ENCODE data around the gene MMEL1. TPM values are rescaled to one million over a fixed set of nuclear protein-coding genes. Genes with fewer than 3 reads are reported as not detected.

MMEL1 gene
- total RNA-seq, 2 experiments from 2014 or later, result not detected

GRCh38 chr1:2650967-2651645 is 18.3 kb upstream of the MMEL1 start:
- CTCF ChIA-PET (ENCODE audit: unreplicated experiment), result no interaction called here
- Histone ChIP-seq H3K79me2 (ENCODE audit: insufficient read depth, low read depth, low read length) (no peaks in the 10 kb centered on the region), H3K9me3 (ENCODE audit: low read length) (peaks cover 10% of the 10 kb centered on the region; the same call in 1 of the 2 replicates), H3K4me1 (ENCODE audit: insufficient read depth, low read length, poor library complexity, severe bottlenecking) (no peaks in the 10 kb centered on the region), H3K4me2 (ENCODE audit: low read length) (no peak overlapping the region), H3K4me3 (ENCODE audit: low read depth, low read length, poor library complexity, severe bottlenecking) (no peak overlapping the region), H2AFZ (ENCODE audit: low read length) (no peak overlapping the region), H3K27ac (ENCODE audit: low read depth, low read length, poor library complexity, severe bottlenecking) (no peak overlapping the region), H3K36me3 (ENCODE audit: insufficient read depth, low read length) (no peaks in the 10 kb centered on the region), H3K9me2 (ENCODE audit: insufficient read depth, low read length) (no peaks in the 10 kb centered on the region), H4K20me1 (ENCODE audit: insufficient read depth, low read length) (no peaks in the 10 kb centered on the region)
- BruUV-seq (replicated peaks), result no TSS peak
- no peak for TF ChIP-seq EZH2phosphoT487 (IDR thresholded peaks at IDR 0.05; ENCODE audit: borderline replicate concordance, low read depth, low read length)
- TF ChIP-seq, protein P1, sequence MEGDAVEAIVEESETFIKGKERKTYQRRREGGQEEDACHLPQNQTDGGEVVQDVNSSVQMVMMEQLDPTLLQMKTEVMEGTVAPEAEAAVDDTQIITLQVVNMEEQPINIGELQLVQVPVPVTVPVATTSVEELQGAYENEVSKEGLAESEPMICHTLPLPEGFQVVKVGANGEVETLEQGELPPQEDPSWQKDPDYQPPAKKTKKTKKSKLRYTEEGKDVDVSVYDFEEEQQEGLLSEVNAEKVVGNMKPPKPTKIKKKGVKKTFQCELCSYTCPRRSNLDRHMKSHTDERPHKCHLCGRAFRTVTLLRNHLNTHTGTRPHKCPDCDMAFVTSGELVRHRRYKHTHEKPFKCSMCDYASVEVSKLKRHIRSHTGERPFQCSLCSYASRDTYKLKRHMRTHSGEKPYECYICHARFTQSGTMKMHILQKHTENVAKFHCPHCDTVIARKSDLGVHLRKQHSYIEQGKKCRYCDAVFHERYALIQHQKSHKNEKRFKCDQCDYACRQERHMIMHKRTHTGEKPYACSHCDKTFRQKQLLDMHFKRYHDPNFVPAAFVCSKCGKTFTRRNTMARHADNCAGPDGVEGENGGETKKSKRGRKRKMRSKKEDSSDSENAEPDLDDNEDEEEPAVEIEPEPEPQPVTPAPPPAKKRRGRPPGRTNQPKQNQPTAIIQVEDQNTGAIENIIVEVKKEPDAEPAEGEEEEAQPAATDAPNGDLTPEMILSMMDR (conservative IDR thresholded peaks at IDR 0.05; ENCODE audit: low read length), result no peak
- POLR2A ChIA-PET, result no interaction called here
- no peak for DNase-seq (ENCODE audit: low spot score)
- intact Hi-C loops (cut with micrococcal nuclease; ENCODE audit: unreplicated experiment), result no loop called here

- Histone ChIP-seq H3K27ac (ENCODE audit: low read depth, low read length, poor library complexity, severe bottlenecking) (no peak overlapping the region), H4K20me1 (ENCODE audit: insufficient read depth, low read length) (no peaks in the 10 kb centered on the region), H2AFZ (ENCODE audit: low read length) (no peak overlapping the region), H3K36me3 (ENCODE audit: insufficient read depth, low read length) (no peaks in the 10 kb centered on the region), H3K9me2 (ENCODE audit: insufficient read depth, low read length) (no peaks in the 10 kb centered on the region), H3K4me2 (ENCODE audit: low read length) (no peak overlapping the region), H3K79me2 (ENCODE audit: insufficient read depth, low read depth, low read length) (no peaks in the 10 kb centered on the region), H3K4me3 (ENCODE audit: low read depth, low read length, poor library complexity, severe bottlenecking) (no peak overlapping the region), H3K9me3 (ENCODE audit: low read length) (peaks cover 10% of the 10 kb centered on the region; the same call in 1 of the 2 replicates), H3K4me1 (ENCODE audit: insufficient read depth, low read length, poor library complexity, severe bottlenecking) (peaks cover 10% of the 10 kb centered on the region)
- intact Hi-C loops (cut with micrococcal nuclease; ENCODE audit: unreplicated experiment), result no loop called here
- POLR2A ChIA-PET, result no interaction called here
- no TSS peak for BruUV-seq (replicated peaks)
- TF ChIP-seq, protein P1 (conservative IDR thresholded peaks at IDR 0.05; ENCODE audit: low read length), result no peak
- no peak for TF ChIP-seq EZH2phosphoT487 (IDR thresholded peaks at IDR 0.05; ENCODE audit: borderline replicate concordance, low read depth, low read length)
- CTCF ChIA-PET (ENCODE audit: unreplicated experiment), result no interaction called here
- peak; percentile 37 for DNase-seq (ENCODE audit: low spot score)
Observed at GRCh38 chr1:2646837-2647236, 14.0 kb upstream of the MMEL1 start.

DNA sequence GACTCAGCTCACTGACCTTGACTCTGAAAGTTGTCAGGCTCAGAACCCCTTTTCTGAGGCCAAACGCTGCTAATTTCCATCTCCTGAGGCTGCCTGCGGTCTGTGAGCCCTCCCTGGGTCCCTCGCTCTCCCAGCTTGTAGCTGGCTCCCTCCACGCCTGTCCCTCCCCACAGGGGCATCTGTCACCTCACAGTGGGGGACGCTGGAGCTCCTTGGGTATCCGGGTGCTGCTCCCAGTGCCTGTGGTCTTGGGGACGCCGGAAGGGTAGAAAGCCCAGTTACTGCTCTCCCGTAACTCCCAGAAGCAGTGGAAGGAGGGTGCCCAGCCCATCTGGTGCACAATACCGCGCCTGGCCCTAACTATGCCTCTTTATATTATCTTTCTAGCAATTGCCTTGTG is 13.0 kb upstream of the MMEL1 start:
- Histone ChIP-seq H3K4me2 (ENCODE audit: low read length) (no peak overlapping the region), H3K9me2 (ENCODE audit: insufficient read depth, low read length) (no peaks in the 10 kb centered on the region), H3K9me3 (ENCODE audit: low read length) (peaks cover 10% of the 10 kb centered on the region; the same call in 1 of the 2 replicates), H3K79me2 (ENCODE audit: insufficient read depth, low read depth, low read length) (no peaks in the 10 kb centered on the region), H4K20me1 (ENCODE audit: insufficient read depth, low read length) (no peaks in the 10 kb centered on the region), H3K4me1 (ENCODE audit: insufficient read depth, low read length, poor library complexity, severe bottlenecking) (peaks cover 10% of the 10 kb centered on the region), H3K36me3 (ENCODE audit: insufficient read depth, low read length) (no peaks in the 10 kb centered on the region), H2AFZ (ENCODE audit: low read length) (no peak overlapping the region), H3K27ac (ENCODE audit: low read depth, low read length, poor library complexity, severe bottlenecking) (no peak overlapping the region), H3K4me3 (ENCODE audit: low read depth, low read length, poor library complexity, severe bottlenecking) (no peak overlapping the region)
- ChIA-PET POLR2A (no interaction called here), CTCF (ENCODE audit: unreplicated experiment) (no interaction called here)
- TF ChIP-seq EZH2phosphoT487 (IDR thresholded peaks at IDR 0.05; ENCODE audit: borderline replicate concordance, low read depth, low read length), result no peak
- TF ChIP-seq, protein P1 (conservative IDR thresholded peaks at IDR 0.05; ENCODE audit: low read length), result no peak
- no peak for DNase-seq (ENCODE audit: low spot score)
- intact Hi-C loops (cut with micrococcal nuclease; ENCODE audit: unreplicated experiment), result no loop called here
- no TSS peak for BruUV-seq (replicated peaks)

Measured in OCI-LY7 (cell line).